RWPE2 (cell line): Measurements from ENCODE around the gene CLMP.
A peak's percentile ranks its signal among the peaks of the same experiment; 100 is the strongest.

ENCODE experiments used
- ATAC-seq: fragments of 200-7000 bp; cut with Tn5 transposase; 3 replicates; pipeline ENCODE4 v1.9.1; 2021; ENCODE audit warnings: low read depth
- DNase-seq: peaks from one replicate; pipeline ENCODE4 v3.0.0-alpha.2; 2020; ENCODE audit warnings: low spot score
- H3K27ac ChIP-seq: fragments of 450-650 bp; 2 replicates; pipeline ENCODE4 v1.5.1; 2017; ENCODE audit warnings: mild to moderate bottlenecking; ENCODE audit not compliant: poor library complexity, severe bottlenecking
- H3K27me3 ChIP-seq: fragments of 250-450 bp; sonication (Bioruptor Pico); 2 replicates; pipeline ENCODE4 v1.5.1; 2021; ENCODE audit warnings: mild to moderate bottlenecking, moderate library complexity; ENCODE audit not compliant: insufficient read depth, poor library complexity, severe bottlenecking
- H3K36me3 ChIP-seq: fragments of 250-450 bp; sonication (Bioruptor Pico); 2 replicates; pipeline ENCODE4 v1.5.1; 2020; ENCODE audit warnings: low read depth, mild to moderate bottlenecking, moderate library complexity
- H3K4me1 ChIP-seq: fragments of 250-450 bp; sonication (Bioruptor Pico); 2 replicates; pipeline ENCODE4 v1.5.1; 2021; ENCODE audit warnings: mild to moderate bottlenecking, moderate library complexity; ENCODE audit not compliant: insufficient read depth, poor library complexity, severe bottlenecking
- H3K4me3 ChIP-seq: fragments of 250-450 bp; sonication (Bioruptor Pico); 2 replicates; pipeline ENCODE4 v1.5.1; 2021; ENCODE audit warnings: mild to moderate bottlenecking, moderate library complexity; ENCODE audit not compliant: severe bottlenecking
- H3K9me3 ChIP-seq: fragments of 250-450 bp; sonication (Bioruptor Pico); 2 replicates; pipeline ENCODE4 v1.5.1; 2021; ENCODE audit warnings: mild to moderate bottlenecking, moderate library complexity; ENCODE audit not compliant: severe bottlenecking
- TF ChIP-seq, protein P1 (sequence below): fragments of 450-650 bp; IDR thresholded peaks from one replicate; pipeline ENCODE4 v1.5.1; 2017; ENCODE audit warnings: mild to moderate bottlenecking, moderate library complexity; ENCODE audit not compliant: poor library complexity, severe bottlenecking

CLMP gene

DNA sequence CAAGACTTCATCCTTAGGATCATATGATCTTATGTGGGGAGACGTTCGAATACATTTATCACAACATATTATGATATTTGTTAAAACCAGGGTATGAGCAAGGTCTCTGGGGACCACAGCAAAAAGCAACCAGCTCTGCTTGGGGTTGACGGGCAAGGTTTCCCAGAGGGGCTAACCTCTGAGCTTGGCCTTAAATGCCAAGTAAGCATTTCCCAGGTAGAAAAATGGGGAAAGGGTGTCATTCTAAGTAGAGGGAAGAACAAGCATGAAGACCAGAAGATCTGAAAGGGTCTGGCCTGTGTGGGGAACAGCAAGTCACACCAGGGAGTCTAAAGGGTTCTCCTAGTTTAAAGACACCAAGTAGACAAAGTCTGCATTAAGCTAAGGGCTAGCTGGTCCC is 24.1 kb downstream of the CLMP start:
- DNase-seq (no peak), ATAC-seq (no peak)
- Histone ChIP-seq H3K27me3 (no peaks in the 10 kb centered on the region), H3K27ac (no peak overlapping the region), H3K4me1 (peaks cover 31% of the 10 kb centered on the region), H3K36me3 (peaks cover 17% of the 10 kb centered on the region), H3K4me3 (no peak overlapping the region), H3K9me3 (no peaks in the 10 kb centered on the region)
- TF ChIP-seq, protein P1, sequence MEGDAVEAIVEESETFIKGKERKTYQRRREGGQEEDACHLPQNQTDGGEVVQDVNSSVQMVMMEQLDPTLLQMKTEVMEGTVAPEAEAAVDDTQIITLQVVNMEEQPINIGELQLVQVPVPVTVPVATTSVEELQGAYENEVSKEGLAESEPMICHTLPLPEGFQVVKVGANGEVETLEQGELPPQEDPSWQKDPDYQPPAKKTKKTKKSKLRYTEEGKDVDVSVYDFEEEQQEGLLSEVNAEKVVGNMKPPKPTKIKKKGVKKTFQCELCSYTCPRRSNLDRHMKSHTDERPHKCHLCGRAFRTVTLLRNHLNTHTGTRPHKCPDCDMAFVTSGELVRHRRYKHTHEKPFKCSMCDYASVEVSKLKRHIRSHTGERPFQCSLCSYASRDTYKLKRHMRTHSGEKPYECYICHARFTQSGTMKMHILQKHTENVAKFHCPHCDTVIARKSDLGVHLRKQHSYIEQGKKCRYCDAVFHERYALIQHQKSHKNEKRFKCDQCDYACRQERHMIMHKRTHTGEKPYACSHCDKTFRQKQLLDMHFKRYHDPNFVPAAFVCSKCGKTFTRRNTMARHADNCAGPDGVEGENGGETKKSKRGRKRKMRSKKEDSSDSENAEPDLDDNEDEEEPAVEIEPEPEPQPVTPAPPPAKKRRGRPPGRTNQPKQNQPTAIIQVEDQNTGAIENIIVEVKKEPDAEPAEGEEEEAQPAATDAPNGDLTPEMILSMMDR: no peak

DNA sequence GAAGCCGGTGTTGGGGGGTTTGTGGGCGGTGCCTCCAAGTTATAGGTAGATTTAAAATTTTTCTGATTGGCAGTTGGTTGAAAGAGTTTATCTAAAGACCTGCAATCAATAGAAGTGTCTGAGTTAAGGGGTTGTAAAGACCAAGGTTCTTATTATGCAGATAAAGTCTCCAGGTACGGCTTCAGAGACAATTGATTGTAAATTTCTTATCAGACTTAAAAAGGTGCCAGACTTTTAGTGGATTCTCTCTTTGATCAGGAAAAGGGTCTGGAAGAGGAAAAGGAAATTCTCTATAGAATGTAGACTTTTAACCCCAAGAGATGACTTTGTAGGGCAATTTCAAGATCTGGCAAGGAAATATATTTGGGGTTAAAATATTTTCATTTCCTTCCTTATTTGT is 25.2 kb downstream of the CLMP start:
- H3K27me3 ChIP-seq: no peaks in the 10 kb centered on the region
- no peak overlapping the region for H3K4me3 ChIP-seq
- no peak overlapping the region for H3K27ac ChIP-seq
- H3K36me3 ChIP-seq: peaks cover 17% of the 10 kb centered on the region
- peaks cover 21% of the 10 kb centered on the region for H3K4me1 ChIP-seq
- no peak for ATAC-seq
- no peaks in the 10 kb centered on the region for H3K9me3 ChIP-seq
- TF ChIP-seq, protein P1: no peak
- DNase-seq: no peak

DNA sequence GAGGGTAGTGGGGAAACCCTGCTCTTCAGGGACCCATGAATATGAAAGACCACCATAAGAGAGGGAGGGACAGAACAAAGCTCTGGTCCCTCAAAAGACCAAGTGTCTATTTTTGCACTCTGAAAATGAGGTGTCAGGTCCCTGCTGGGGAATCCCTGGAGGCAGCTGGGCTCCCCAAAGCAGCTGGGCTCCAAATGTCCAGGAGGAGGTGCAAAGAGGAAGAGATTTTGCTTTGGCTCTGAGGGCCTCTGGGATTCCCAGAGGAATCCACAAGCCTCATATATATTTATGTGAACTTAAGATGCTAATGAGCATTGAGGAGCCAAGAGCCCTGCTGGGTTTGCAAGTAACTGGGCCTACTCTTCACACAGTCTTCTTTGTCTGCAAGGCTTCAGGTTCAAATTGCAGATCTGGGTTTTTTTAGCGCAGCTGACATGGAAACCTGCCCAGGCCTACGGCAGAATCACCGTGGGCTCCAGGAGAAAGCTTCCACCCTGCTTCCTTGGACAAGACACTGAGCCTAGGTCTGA is 26.0 kb downstream of the CLMP start:
- peaks cover 17% of the 10 kb centered on the region for H3K36me3 ChIP-seq
- no peaks in the 10 kb centered on the region for H3K27me3 ChIP-seq
- peaks cover 13% of the 10 kb centered on the region for H3K4me1 ChIP-seq
- TF ChIP-seq, protein P1: no peak
- H3K9me3 ChIP-seq: no peaks in the 10 kb centered on the region
- ATAC-seq: no peak
- no peak overlapping the region for H3K4me3 ChIP-seq
- H3K27ac ChIP-seq: no peak overlapping the region
- DNase-seq: no peak

DNA sequence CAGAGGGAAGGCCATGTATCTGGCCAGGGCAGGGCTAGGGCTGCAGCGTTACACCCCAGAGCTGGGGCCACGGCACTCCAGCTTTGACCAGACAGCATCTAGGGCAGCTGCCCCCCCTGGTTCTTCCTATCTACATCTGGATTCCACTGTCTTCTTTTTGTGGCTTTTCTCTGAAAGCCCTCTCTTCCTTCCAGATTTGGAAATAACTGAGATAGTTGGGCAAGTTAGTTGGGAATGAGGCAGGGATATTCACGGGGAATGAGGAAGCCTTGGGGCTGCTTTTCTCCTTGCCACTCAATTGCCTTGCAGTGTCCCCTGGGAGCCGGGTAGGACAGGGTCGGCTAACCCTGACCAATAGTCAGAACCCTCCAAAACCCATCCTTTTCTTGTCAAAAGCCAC is 26.8 kb downstream of the CLMP start:
- ATAC-seq (no peak), DNase-seq (no peak)
- H3K4me1 ChIP-seq: peaks cover 5% of the 10 kb centered on the region
- H3K36me3 ChIP-seq: peaks cover 17% of the 10 kb centered on the region
- H3K27me3 ChIP-seq: no peaks in the 10 kb centered on the region
- TF ChIP-seq, protein P1: no peak
- H3K27ac ChIP-seq: no peak overlapping the region
- no peak overlapping the region for H3K4me3 ChIP-seq
- no peaks in the 10 kb centered on the region for H3K9me3 ChIP-seq

DNA sequence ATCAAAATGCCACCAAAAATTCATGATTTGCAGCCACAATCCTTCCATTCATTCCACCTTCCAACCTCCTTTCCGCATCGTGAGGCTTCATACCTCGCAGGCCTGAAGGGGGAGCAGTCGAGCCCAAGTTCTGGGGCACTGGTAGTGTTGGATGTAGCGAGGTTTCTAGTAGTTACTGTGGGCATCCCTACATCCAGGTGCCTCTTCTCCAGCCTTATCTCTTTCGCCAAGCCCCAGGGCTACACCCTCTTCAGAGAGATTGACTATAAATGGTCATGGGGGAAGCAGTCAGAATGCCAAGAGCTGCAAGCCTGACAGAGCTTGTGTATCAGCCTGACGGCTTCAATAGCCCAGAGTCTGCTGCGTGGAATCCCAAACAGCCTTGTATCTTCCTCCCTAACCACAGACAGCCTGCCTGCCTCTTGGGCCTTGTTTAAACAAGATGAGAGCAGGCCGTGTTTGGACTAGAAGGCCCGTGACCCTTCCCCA is 28.9 kb downstream of the CLMP start:
- Histone ChIP-seq H3K4me3 (no peak overlapping the region), H3K4me1 (no peaks in the 10 kb centered on the region), H3K36me3 (peaks cover 4% of the 10 kb centered on the region; the same call in 1 of the 2 replicates), H3K27me3 (no peaks in the 10 kb centered on the region), H3K27ac (no peak overlapping the region), H3K9me3 (no peaks in the 10 kb centered on the region)
- 0 out of 3 replicates have a peak, but pooled peaks have one; percentile 14 for ATAC-seq
- TF ChIP-seq, protein P1: peak; percentile 29
- DNase-seq: no peak
